ENCODE results near the gene RAP2B.
"Not testable (repeated sequence)": the region's sequence is repeated elsewhere in the genome, so short reads cannot be mapped to it uniquely, and the experiment has no call there.

Gene RAP2B

GRCh38 chr3:153160451-153161137 lies 1.4 kb upstream of the RAP2B start:
- DNase-seq: peak; percentile 87

GRCh38 chr3:153161138-153161713 lies 800 bp upstream of the RAP2B start:
- peak; percentile 100 for DNase-seq

- no peak for DNase-seq
These were observed 727 bp downstream of the RAP2B start for GRCh38 chr3:153162513-153163392.

- DNase-seq: peak; percentile 40
These were observed 1.3 kb downstream of the RAP2B start for GRCh38 chr3:153163393-153163724.

GRCh38 chr3:153163756-153164550 lies 1.9 kb downstream of the RAP2B start:
- DNase-seq: no peak

GRCh38 chr3:153165261-153165681 lies 3.2 kb downstream of the RAP2B start:
- DNase-seq: no peak

- DNase-seq: no peak
These were observed 4.2 kb downstream of the RAP2B start for GRCh38 chr3:153166206-153166605.

- no peak for DNase-seq
These were observed 4.8 kb downstream of the RAP2B start for GRCh38 chr3:153166796-153167195.

GRCh38 chr3:153169793-153170383 lies 7.9 kb downstream of the RAP2B start:
- peak; percentile 53 for DNase-seq

GRCh38 chr3:153171256-153171655 lies 9.2 kb downstream of the RAP2B start:
- DNase-seq: no peak

GRCh38 chr3:153171918-153172317 lies 9.9 kb downstream of the RAP2B start:
- DNase-seq: no peak

- no peak for DNase-seq
These were observed 11.1 kb downstream of the RAP2B start for GRCh38 chr3:153172796-153173757.

GRCh38 chr3:153173758-153174516 lies 11.9 kb downstream of the RAP2B start:
- DNase-seq: peak; percentile 57

- DNase-seq: no peak
These were observed 14.2 kb downstream of the RAP2B start for GRCh38 chr3:153176197-153176596.

- no peak for DNase-seq
These were observed 18.9 kb downstream of the RAP2B start for GRCh38 chr3:153180860-153181372.

GRCh38 chr3:153182501-153183293 lies 20.7 kb downstream of the RAP2B start:
- no peak for DNase-seq

GRCh38 chr3:153190923-153191322 lies 28.9 kb downstream of the RAP2B start:
- DNase-seq: no peak

- no peak for DNase-seq
These were observed 30.3 kb downstream of the RAP2B start for GRCh38 chr3:153192327-153192726.

- not testable (repeated sequence) for DNase-seq
These were observed 31.9 kb downstream of the RAP2B start for GRCh38 chr3:153193786-153194476.
